GM21526 (cell line): ENCODE data around the gene CFAP100.

Experiments
- ATAC-seq: cut with Tn5 transposase; IDR thresholded peaks from one replicate; pipeline ENCODE4 v1.9.1; 2021; ENCODE audit warnings: moderate library complexity; ENCODE audit not compliant: unreplicated experiment, low FRiP score

Gene CFAP100

GRCh38 chr3:126439346-126439967, 44.7 kb downstream of the CFAP100 start:
- ATAC-seq = no peak

- ATAC-seq = no peak
Measured at GRCh38 chr3:126439968-126440708, 45.4 kb downstream of the CFAP100 start.

GRCh38 chr3:126440709-126440995, 45.9 kb downstream of the CFAP100 start:
- ATAC-seq = no peak

- no peak for ATAC-seq
Measured at GRCh38 chr3:126441256-126441880, 46.7 kb downstream of the CFAP100 start.

GRCh38 chr3:126442094-126442855, 47.6 kb downstream of the CFAP100 start:
- ATAC-seq = no peak

- no peak for ATAC-seq
Measured at GRCh38 chr3:126442856-126443242, 48.1 kb downstream of the CFAP100 start.

GRCh38 chr3:126445506-126445905, 50.8 kb downstream of the CFAP100 start:
- ATAC-seq = no peak

- ATAC-seq = no peak
Measured at GRCh38 chr3:126446301-126446700, 51.6 kb downstream of the CFAP100 start.

GRCh38 chr3:126446791-126447190, 52.1 kb downstream of the CFAP100 start:
- ATAC-seq = no peak

GRCh38 chr3:126447456-126448106, 52.9 kb downstream of the CFAP100 start:
- no peak for ATAC-seq

GRCh38 chr3:126448136-126448892, 53.6 kb downstream of the CFAP100 start:
- no peak for ATAC-seq

- no peak for ATAC-seq
Measured at GRCh38 chr3:126448893-126449180, 54.1 kb downstream of the CFAP100 start.

- no peak for ATAC-seq
Measured at GRCh38 chr3:126449621-126450051, 54.9 kb downstream of the CFAP100 start.

GRCh38 chr3:126450219-126450618, 55.5 kb downstream of the CFAP100 start:
- ATAC-seq = no peak

GRCh38 chr3:126450744-126451143, 56.0 kb downstream of the CFAP100 start:
- no peak for ATAC-seq

- ATAC-seq = no peak
Measured at GRCh38 chr3:126451511-126451910, 56.8 kb downstream of the CFAP100 start.

- no peak for ATAC-seq
Measured at GRCh38 chr3:126452213-126452612, 57.5 kb downstream of the CFAP100 start.

GRCh38 chr3:126454025-126454424, 59.3 kb downstream of the CFAP100 start:
- ATAC-seq = no peak

GRCh38 chr3:126454437-126455198, 59.9 kb downstream of the CFAP100 start:
- no peak for ATAC-seq

GRCh38 chr3:126456211-126456610, 61.5 kb downstream of the CFAP100 start:
- no peak for ATAC-seq
